HFF-Myc (cell line): ENCODE data around the gene ODF2.

ENCODE experiments used
- DNase-seq: peaks from one replicate; pipeline ENCODE4 v3.0.0-alpha.2; 2011; ENCODE audit warnings: low read depth; ENCODE audit errors: extremely low read depth
- H3K4me3 ChIP-seq: replicated peaks from 2 replicates; pipeline ENCODE4 v1.5.1; 2011; ENCODE audit warnings: low read depth, mild to moderate bottlenecking, control low read depth, low read length
- TF ChIP-seq, protein P1 (sequence below): IDR thresholded peaks from 2 replicates; pipeline ENCODE4 v1.5.1; 2012; ENCODE audit warnings: mild to moderate bottlenecking, low read depth, low read length, control low read depth; ENCODE audit errors: missing control alignments

Gene ODF2

DNA sequence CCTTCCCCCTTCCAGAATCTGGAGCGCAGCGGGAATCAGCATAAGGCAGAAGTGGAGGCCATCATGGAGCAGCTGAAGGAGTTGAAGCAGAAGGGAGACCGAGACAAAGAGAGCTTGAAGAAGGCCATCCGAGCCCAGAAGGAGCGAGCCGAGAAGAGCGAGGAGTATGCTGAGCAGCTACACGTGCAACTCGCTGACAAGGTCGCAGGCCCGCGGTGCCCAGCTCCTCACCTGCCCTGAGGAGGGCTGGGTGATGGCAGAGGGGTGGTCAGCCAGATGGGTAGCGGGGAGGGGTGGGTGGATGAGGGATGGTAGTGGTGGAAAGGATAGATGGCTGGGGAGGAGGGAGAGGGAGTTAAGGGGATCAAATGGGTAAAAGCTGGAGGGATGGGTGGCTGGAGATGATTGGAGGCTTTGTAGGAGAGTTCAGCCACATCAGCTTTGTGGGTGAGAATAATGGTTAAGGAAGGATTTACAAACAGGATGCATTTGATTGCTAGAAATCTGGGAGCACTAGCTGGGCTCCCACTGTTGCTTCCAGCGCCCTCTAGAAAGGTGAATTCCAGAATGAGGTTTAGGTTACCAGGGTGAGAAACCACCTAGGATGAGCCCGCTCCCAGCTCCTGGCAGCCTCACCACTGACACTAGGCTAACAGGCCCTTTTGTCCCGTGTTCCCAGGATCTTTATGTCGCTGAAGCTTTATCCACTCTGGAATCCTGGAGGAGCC lies 29.0 kb downstream of the ODF2 start:
- no peak for DNase-seq
- TF ChIP-seq, protein P1, sequence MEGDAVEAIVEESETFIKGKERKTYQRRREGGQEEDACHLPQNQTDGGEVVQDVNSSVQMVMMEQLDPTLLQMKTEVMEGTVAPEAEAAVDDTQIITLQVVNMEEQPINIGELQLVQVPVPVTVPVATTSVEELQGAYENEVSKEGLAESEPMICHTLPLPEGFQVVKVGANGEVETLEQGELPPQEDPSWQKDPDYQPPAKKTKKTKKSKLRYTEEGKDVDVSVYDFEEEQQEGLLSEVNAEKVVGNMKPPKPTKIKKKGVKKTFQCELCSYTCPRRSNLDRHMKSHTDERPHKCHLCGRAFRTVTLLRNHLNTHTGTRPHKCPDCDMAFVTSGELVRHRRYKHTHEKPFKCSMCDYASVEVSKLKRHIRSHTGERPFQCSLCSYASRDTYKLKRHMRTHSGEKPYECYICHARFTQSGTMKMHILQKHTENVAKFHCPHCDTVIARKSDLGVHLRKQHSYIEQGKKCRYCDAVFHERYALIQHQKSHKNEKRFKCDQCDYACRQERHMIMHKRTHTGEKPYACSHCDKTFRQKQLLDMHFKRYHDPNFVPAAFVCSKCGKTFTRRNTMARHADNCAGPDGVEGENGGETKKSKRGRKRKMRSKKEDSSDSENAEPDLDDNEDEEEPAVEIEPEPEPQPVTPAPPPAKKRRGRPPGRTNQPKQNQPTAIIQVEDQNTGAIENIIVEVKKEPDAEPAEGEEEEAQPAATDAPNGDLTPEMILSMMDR: no peak
- no peak overlapping the region for H3K4me3 ChIP-seq

DNA sequence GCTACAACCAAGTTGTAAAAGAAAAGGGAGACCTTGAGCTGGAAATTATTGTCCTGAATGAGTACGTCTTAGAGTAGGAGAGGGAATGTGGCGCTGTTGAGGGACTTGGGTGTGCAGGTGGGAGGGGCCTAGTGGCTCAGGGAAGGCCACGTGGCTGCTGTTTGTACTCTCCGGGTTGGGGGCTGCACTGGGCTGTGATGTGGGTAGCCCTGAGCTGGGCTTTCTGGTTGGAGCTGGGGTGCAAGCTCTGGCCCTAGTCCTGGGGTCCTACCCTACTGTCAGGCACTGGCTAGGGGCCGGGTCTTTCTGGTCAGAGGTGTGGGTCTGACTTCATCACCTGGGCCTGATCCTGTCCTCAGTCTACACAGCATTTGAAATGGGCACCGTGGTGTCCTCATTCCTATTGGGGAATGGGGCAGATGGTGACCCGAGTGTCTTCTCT lies 29.6 kb downstream of the ODF2 start:
- no peak overlapping the region for H3K4me3 ChIP-seq
- no peak for DNase-seq
- TF ChIP-seq, protein P1: no peak

DNA sequence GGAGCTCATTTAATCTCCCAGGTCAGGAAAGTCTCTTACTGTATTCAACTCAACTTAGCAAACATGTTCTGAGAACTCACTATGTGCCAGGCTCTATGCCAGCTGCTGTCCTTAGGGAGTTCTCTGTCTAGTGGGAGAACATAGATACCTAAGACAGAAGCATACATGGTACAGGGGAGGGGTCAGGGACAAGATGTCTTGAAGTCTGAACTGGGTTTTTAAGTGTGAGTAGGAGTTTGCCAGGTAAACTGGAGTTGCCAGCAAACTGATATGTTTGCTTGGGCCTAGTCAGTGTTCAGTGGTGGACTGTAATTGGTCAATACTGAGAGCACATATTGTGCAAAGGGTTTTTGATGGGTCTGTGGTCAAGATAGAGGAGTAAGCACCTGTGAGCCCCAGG lies 30.4 kb downstream of the ODF2 start:
- no peak for DNase-seq
- TF ChIP-seq, protein P1: no peak
- no peak overlapping the region for H3K4me3 ChIP-seq

DNA sequence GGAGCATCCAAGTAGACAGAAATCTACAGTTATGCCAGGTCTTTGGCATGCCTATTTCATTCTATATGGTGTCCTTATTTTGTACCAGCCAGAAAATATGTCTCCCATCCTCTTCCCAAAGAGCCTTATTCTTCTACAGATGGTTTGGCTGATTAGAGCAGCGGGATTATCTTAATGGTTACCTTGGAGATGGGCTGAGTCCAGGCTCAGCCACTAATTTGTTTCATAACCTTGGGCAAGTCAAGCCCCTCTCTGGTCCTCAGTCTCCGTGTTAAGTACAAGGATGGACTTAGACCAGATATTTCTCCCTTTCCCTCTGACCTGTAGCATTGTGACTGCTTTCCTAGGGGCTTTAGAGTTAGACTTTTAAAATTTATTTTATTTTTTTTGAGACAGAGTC lies 37.6 kb downstream of the ODF2 start:
- H3K4me3 ChIP-seq: no peak overlapping the region
- TF ChIP-seq, protein P1: no peak
- no peak for DNase-seq

DNA sequence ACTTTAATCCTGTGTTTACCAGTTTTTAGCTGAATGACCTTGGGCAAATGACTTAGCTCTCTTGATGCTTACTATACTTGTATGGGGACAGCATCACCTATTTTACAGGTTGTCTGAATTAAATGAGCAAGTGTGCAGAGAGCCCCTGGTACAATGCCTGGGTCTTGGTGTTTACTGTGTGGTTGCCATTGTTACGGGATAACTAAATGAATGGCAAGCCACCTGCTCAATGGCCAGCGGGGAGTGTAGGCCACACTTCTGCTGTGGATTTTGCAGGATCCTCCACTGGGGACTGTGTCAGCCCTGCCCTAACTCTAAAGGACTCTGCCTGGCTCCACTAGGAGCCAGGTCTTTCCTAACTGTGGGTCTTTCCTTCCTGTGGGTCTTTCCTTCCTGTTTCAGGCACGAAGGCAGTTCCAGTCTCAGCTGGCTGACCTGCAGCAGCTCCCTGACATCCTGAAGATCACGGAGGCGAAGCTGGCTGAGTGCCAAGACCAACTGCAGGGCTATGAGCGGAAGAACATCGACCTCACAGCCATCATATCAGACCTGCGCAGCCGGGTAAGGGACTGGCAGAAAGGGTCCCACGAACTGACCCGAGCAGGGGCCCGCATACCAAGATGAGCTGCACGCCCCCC lies 38.4 kb downstream of the ODF2 start:
- no peak for DNase-seq
- TF ChIP-seq, protein P1: no peak

DNA sequence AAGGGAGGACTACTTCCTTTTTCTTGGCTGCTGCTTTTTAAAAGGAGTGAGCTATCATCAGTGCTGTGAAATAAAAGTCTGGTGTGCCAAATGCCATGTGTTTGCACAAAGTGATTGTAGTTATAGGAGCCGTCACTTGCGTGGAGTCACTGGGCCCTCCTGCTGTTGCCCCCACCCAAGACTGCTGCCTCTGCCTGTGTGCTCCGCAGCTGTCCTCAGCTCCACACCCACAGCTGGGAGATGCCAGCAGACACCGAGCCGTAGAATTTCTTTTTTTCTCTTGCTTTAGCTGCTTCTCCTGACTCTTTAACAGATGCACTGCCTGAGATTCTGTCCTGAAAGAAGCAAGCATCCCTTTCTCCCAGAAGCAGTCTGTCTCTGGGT lies 38.9 kb downstream of the ODF2 start:
- no peak for DNase-seq
- TF ChIP-seq, protein P1: no peak
- no peak overlapping the region for H3K4me3 ChIP-seq

More for the DNA sequence above, 38.4 kb downstream of the ODF2 start:
- H3K4me3 ChIP-seq: no peak overlapping the region

DNA sequence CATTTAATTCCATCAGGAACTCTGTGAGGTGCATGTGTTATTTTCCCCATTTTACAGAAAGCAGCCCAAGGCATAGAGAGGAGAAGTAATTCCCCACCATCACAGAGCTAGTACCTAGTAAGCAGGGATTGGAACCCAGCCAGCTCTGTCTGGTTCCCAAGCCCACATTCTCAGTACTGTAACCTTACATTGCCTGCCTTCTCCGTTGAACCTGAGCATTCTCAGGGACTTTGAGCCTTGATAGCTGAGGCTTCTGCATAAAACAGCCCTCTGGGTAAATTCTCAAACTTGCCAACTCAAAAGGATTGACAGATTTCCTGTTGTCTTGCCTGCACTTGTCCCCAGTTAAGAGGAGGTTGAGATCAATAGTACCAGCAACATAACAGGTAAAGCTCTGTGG lies 39.5 kb downstream of the ODF2 start:
- H3K4me3 ChIP-seq: no peak overlapping the region
- TF ChIP-seq, protein P1: no peak
- no peak for DNase-seq
